Activated CD4-positive, alpha-beta T cell treated with anti-CD3 and anti-CD28 coated beads, Interleukin-2, amount 50 U/mL, for 16 hours (primary cell): ENCODE measurements around the gene MID1.

Experiments
- DNase-seq: peaks from one replicate; pipeline ENCODE4 v3.0.0-alpha.2; 2020

Gene MID1

DNA sequence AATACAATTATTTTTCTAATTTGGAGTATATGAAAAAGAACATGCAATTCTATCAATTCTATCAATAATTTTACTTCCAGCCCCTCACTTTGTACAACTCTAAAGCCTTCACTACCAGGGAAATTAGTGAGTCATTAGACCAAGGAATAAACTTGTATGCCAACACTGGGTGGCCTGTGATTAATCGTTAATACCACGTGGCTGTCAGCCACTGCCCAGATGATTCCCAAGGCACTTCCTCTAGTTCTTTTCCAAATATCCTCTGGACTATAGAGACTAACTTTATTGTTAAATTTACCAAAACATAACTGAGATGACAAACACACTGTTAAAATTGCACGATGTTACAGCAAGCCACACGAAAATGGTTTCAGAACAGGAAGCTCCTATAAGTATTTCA, 45.7 kb downstream of the MID1 start:
- DNase-seq = no peak

- no peak for DNase-seq
Observed at GRCh38 chrX:10571260-10571659, 49.1 kb downstream of the MID1 start.

- DNase-seq = no peak
Observed at GRCh38 chrX:10570601-10571000, 49.8 kb downstream of the MID1 start.

DNA sequence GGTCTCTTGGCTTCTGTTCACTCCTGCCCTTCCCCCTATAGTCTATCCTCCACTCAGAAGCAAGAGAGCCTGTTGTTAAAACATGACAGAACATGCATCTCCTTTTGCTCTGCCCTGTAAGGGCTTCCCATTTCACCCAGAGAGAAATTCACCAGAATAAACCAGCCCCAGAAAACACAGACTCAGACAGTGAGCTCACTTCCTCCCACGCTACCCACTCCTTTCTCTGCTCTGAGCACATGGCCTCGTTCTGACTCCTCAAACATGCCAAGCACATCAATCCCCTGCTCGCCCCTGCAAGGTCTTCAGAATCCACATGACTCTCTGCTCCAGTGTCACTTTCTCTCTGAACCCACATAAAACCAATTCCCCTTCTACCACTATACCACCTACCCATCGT, 50.4 kb downstream of the MID1 start:
- DNase-seq = no peak

DNA sequence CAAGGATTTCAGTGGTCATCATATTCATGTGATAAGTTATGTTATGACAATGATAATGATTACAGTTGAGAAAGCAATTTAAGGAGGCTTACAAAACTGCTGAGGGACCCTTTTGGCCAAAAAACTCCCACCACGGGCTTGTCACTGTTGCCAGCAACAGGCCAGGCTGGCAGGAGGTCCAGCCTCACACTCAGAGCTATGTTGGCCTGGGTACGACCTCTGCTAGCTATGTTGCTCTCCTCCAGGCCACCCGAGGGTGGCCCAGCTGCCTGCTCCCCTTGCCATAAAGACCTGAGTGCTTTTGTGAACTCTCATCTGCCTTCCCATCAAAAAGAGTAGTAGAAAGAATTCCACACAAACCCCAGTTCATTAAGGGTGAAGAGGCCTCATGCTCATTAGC, 52.0 kb downstream of the MID1 start:
- no peak for DNase-seq

DNA sequence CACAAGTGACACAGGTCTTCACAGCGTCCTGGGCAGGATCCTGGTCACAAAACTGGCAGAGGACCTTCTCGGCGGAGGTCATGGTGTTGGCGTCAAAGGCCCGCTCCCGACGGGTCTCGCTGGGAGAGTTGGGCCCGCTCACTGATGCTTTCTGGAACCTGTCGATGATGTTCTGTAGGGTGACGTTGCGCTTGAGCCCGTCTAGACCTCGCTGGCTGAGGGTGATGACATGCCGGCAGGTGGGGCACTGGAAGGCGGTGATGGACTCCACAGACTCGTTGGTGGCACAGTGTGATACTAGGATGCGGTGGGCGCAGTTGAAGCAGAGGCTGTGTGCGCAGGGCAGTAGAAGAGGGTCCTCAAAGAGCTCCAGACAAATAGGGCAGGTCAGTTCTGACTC, 53.2 kb downstream of the MID1 start:
- no peak for DNase-seq

- no peak for DNase-seq
Observed at GRCh38 chrX:10566716-10567097, 53.7 kb downstream of the MID1 start.

DNA sequence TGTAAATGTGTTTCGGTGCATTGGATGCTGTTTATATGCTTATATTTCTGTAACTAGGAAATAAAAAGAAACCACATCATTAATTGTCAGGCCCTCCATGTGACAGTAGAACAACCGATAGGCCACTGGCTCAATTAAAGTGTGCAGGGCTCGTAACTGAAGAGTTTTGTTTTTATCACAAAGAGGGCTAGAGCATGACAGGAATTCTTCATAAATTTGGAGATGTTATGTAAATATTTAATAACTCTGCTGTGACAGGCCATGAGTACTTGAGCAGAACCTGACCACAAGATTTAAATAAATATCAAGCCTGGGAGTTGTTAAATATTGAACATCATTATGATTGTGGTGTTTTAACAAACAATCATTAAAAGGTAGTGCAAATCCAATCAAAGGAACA, 55.9 kb downstream of the MID1 start:
- no peak for DNase-seq

DNA sequence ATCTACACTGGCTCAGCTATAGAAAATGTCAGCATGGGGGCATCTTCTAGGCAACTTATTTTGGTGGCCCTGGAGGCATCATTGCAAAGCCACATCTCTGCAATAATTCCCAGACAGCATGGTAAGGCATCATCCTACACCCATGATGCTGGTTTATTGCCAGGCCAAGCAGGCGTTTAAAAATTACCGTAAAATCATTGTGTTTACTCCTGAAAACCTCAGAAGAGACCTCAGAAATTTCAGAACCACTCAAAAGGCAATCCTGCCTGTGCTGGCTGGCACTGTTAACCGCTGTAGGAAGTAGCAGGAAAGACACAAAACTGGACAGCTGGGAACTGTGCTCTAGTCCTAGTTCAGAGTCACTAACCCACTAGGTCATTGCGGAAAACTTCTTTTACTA, 63.2 kb downstream of the MID1 start:
- no peak for DNase-seq

DNA sequence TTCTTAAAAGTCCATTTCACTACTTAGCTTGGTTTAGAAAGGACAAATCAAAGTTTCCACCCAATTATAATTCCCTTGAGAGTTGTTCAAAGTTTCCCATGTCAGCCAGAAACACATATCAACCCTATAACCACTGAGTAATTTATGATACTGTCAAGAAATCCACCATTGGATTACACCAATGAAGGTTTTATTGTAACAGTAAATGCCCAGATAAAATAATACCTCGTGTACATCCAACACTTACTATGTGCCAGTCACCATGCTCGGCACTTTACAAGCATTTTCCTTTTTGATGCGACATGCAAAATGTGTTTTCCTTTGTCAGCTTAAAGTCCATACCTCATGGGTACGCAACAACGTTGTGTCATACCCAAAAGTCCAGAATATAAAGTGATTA, 64.0 kb downstream of the MID1 start:
- no peak for DNase-seq

- no peak for DNase-seq
Observed at GRCh38 chrX:10555846-10556245, 64.5 kb downstream of the MID1 start.

- no peak for DNase-seq
Observed at GRCh38 chrX:10554612-10555270, 65.6 kb downstream of the MID1 start.

DNA sequence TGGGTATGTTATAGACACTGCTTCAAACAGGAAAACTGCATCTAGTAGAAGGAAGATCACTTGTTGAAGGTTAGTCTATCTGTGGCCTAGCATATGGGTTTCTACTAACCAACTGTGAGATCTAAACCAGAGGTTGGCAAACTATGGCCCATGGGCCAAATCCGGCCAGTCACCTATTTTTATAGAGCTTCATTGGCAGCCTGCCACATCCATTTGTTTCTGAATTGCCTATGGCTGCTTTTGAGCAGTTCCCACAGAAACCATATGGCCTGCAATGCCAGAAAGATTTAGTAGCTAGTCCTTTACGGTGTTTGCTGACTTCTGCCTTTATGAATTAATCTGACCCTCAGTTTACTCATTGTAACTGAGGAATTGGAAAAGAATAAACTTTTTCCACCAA, 71.1 kb downstream of the MID1 start:
- DNase-seq = no peak

DNA sequence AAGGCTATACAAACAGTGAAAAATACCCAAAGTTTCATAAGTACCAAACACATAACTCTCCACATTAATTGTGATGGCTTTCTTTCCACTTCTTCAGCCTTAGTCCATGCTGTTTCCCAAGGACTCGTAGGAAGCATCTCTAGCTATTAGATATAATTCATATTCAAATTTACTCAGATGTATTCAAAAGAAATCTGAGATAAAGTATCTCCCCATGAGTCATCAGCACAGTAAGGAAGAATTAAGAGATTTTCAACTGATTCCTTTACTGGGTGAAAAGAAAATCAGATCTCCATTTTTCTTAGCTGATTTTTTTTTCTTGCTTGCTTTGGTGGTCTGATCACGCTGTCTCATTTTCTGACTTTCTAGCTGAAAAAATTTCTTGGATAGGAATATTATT, 71.7 kb downstream of the MID1 start:
- DNase-seq = no peak

- no peak for DNase-seq
Observed at GRCh38 chrX:10545882-10546281, 74.5 kb downstream of the MID1 start.

- no peak for DNase-seq
Observed at GRCh38 chrX:10542586-10542985, 77.8 kb downstream of the MID1 start.

DNA sequence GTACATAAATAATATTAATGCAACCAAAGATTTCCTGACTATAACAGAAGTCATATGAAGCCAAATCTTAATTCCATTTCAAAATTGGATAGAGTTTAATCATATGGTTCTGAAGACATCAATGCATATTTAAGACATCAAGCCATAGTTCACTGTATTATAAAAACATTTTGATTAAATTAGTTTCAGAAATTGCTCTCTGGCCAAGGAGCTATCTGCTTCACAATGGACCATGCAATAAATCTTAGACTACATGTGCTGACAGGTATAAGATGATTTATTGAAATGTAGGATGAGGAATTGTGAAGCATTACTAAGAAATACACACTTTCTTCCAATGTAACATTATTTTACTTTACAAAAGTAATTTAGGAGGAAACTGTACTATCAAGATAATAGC, 81.6 kb downstream of the MID1 start:
- no peak for DNase-seq

DNA sequence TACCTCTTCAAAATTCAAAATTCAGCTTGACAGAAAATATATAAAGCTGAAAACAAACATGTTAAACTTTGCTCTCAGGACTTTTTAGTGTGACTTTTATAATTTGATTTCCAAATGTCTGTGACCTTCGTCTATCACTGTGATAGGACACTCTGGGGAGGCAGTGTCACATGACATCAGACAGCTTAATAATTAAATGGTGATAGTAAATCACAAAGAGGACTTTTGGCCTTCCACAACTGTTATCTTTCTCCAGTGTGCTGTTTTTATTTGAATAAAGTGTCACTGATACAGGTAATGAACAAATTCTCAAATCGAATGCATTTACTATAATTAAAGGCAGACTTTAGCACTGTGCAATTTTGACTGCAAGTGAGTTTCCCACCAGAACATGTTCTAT, 83.1 kb downstream of the MID1 start:
- DNase-seq = no peak

DNA sequence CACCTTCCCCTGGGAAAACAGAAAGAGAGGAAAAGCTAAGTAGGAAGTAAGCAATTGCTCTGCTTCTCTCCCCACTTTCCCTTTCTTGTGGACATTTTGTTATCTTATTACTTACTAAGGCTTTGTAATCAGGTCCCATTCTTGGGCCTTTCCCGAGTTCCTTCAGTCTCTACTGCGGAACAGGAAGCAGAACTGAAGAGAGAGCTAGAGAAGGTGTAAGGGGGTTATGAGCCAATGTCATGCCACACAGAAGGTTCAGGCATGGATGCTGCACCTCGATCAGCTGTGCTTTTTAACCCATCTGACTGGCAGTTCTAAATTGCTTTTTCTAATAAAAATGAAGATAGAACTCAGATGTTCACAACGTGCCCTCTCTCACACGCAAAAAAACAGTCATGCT, 83.6 kb downstream of the MID1 start:
- no peak for DNase-seq

DNA sequence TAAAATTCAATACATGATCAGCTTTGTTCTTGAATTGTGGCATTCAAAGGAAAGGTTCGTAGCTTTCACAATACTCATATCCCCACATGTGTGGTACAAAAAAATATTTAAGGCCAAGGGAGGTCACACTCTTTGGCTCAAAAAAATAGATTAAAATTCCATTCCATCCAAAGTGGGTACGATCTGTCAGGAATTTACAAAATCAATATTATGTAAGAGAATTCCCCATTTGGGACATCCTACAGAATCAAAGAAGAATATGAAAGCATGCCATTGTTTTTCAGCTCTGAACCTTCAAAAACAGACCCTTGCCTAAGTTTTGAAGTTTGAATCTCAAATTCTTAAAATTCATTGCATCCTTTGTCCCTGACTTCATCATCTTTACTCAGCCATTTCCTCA, 85.8 kb downstream of the MID1 start:
- no peak for DNase-seq

DNA sequence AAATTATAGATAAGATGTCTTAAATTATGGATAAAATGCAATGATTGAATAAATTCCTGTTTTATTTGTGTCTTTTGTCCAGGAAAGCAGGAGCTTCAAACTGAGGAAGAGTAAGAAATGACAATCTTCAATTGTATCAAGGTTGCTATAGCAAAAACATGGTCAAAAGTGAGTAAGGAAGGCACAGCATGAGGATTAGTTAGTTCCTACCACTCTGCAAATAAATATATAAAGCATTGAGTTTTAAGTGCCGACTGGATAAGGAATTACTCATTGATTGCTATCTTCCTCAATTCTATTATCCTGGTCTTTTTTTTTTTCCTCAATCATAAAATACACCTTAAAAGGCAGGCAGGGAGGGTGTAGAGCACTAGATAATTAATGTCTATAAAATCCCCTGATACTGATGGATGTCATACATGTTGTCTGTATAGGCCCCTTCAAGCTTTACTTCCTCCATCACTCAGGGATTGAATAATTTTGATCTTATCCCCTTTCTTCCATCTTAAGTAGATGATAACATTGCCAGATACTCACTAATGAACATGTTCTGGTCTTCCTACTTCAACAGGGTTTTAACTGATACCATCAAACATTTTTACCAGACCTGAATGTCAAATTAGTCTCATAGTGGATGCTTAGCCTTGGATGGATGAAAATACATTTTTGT, 86.6 kb downstream of the MID1 start:
- DNase-seq = no peak

DNA sequence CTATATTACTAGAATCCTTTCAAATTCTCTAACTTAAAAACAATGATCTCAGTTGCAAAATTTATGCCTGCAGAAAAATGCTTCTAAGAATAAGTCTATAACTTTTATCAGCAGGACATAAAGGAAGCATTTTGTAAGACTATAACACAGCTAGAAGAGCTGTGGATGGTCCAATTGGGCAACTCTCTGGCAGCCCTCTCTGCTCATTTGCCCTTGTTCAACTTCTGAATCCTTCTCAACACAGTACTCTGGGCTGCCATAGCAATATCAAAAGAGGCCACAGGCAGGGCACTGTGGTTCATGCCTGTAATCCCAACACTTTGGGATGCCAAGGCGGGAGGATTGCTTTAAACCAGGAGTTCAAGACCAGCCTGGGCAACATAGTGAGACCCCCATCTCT, 88.5 kb downstream of the MID1 start:
- no peak for DNase-seq

DNA sequence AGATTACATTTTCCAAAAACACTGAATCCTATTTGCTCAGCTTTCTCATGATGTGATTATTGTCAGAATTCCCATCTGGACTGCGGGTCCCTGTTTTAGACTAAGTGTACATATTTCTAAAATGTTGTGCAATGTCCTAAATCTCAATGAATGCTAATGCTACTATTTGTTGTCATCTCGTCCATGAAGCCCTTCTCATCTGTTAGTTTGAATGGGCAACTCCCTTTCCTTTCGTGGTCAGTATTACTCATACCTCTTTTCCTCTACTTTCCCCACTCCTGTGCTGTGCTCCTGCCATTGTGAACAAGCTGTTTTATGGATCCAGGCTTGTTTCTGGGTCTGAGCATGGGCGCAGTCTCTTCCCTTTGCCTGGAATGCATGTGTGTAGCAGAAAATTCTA, 91.0 kb downstream of the MID1 start:
- DNase-seq = no peak

GRCh38 chrX:10526451-10526850, 93.9 kb downstream of the MID1 start:
- no peak for DNase-seq

DNA sequence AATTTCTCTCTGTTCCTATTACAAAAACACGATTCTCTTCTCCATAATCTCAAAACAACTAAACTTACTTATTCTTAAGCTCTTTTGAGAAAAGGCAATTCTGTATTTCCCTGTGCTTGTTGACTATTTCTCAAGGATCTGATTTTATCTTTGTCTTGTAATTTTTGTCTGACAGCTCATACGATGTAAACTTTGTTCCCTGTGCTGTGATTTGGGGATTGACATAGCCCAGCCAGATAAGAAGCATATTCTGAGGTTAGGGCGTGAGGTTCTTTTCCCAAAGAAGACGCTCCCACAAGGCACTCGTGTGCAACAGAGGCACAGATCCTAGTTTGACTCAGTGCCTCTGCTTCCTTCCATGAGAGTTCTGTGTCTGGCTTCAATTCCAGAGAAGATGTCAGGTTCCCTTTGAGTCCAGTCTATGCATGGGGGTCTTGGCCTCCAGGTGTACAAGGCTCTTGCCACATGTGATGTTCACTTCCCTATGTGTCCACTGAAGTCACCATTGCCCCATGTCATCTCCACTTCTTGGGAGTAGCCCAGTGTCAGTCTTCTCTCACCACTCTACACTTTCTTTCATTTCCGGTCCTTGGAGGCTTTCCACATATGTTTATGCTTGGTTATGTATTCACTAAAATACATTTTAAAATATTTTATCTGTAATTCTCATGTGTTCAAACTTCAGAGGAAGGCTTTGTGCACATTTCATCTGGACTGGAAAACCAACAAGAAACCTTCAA, 94.8 kb downstream of the MID1 start:
- DNase-seq = no peak
